KOPT-K1 (cell line): ENCODE data around the gene LRRC25.
A peak's percentile ranks its signal among the peaks of the same experiment; 100 is the strongest.

ENCODE experiments used
- H3K27ac ChIP-seq: fragments of 200-600 bp; sonication (generic); 2 replicates; pipeline ENCODE4 v1.5.1; 2016; ENCODE audit warnings: antibody characterized with exemption, mild to moderate bottlenecking, low read depth, low read length; ENCODE audit not compliant: poor library complexity, severe bottlenecking
- H3K36me3 ChIP-seq: fragments of 200-600 bp; sonication (generic); 2 replicates; pipeline ENCODE4 v1.5.1; 2017; ENCODE audit warnings: antibody characterized with exemption, mild to moderate bottlenecking, low read length, moderate library complexity; ENCODE audit not compliant: insufficient read depth
- H3K9me3 ChIP-seq: fragments of 200-600 bp; sonication (generic); 2 replicates; pipeline ENCODE4 v1.5.1; 2017; ENCODE audit warnings: antibody characterized with exemption, low read length, mild to moderate bottlenecking; ENCODE audit not compliant: insufficient read depth, poor library complexity, severe bottlenecking

Gene LRRC25

GRCh38 chr19:18423258-18424020, 26.0 kb upstream of the LRRC25 start:
- H3K9me3 ChIP-seq: no peaks in the 10 kb centered on the region
- H3K27ac ChIP-seq: peak overlapping the region; percentile 86
- peaks cover 17% of the 10 kb centered on the region; the same call in 1 of the 2 replicates for H3K36me3 ChIP-seq

- Histone ChIP-seq H3K36me3 (peaks cover 16% of the 10 kb centered on the region; the same call in 1 of the 2 replicates), H3K9me3 (no peaks in the 10 kb centered on the region), H3K27ac (peak overlapping the region; percentile 86)
These were observed 25.2 kb upstream of the LRRC25 start for GRCh38 chr19:18422530-18423191.

- Histone ChIP-seq H3K36me3 (0 out of 2 replicates have a peak, but pooled peaks cover 9% of the 10 kb centered on the region), H3K27ac (peak overlapping the region; percentile 86), H3K9me3 (no peaks in the 10 kb centered on the region)
These were observed 24.0 kb upstream of the LRRC25 start for GRCh38 chr19:18421371-18421959.

GRCh38 chr19:18420930-18421329, 23.5 kb upstream of the LRRC25 start:
- H3K36me3 ChIP-seq: 0 out of 2 replicates have a peak, but pooled peaks cover 3% of the 10 kb centered on the region
- no peaks in the 10 kb centered on the region for H3K9me3 ChIP-seq
- peak overlapping the region; percentile 86 for H3K27ac ChIP-seq

GRCh38 chr19:18419699-18420460, 22.5 kb upstream of the LRRC25 start:
- Histone ChIP-seq H3K27ac (peak overlapping the region; percentile 86), H3K9me3 (no peaks in the 10 kb centered on the region), H3K36me3 (no peaks in the 10 kb centered on the region)

GRCh38 chr19:18419195-18419698, 21.8 kb upstream of the LRRC25 start, which contains the start of gene SSBP4:
Gene SSBP4 (plus strand): TSS chr19:18419398. CDS start chr19:18419649, 251 bp downstream.
- Histone ChIP-seq H3K36me3 (no peaks in the 10 kb centered on the region), H3K27ac (peak within 1 kb of the TSS; percentile 86), H3K9me3 (no peaks in the 10 kb centered on the region)

- H3K27ac ChIP-seq: peak overlapping the region; percentile 86
- H3K9me3 ChIP-seq: no peaks in the 10 kb centered on the region
- H3K36me3 ChIP-seq: no peaks in the 10 kb centered on the region
These were observed 21.2 kb upstream of the LRRC25 start for GRCh38 chr19:18418483-18419194.

- Histone ChIP-seq H3K9me3 (no peaks in the 10 kb centered on the region), H3K36me3 (no peaks in the 10 kb centered on the region), H3K27ac (peak overlapping the region; percentile 86)
These were observed 20.6 kb upstream of the LRRC25 start for GRCh38 chr19:18418029-18418482.

GRCh38 chr19:18417250-18418028, 20.0 kb upstream of the LRRC25 start:
- Histone ChIP-seq H3K36me3 (no peaks in the 10 kb centered on the region), H3K27ac (peak overlapping the region; percentile 69), H3K9me3 (no peaks in the 10 kb centered on the region)

GRCh38 chr19:18416778-18417249, 19.4 kb upstream of the LRRC25 start:
- Histone ChIP-seq H3K36me3 (no peaks in the 10 kb centered on the region), H3K27ac (peak overlapping the region; percentile 69), H3K9me3 (no peaks in the 10 kb centered on the region)

- no peaks in the 10 kb centered on the region for H3K9me3 ChIP-seq
- peak overlapping the region; percentile 69 for H3K27ac ChIP-seq
- no peaks in the 10 kb centered on the region for H3K36me3 ChIP-seq
These were observed 17.9 kb upstream of the LRRC25 start for GRCh38 chr19:18415178-18415867.

- Histone ChIP-seq H3K9me3 (no peaks in the 10 kb centered on the region), H3K36me3 (no peaks in the 10 kb centered on the region), H3K27ac (peak overlapping the region; percentile 69)
These were observed 17.2 kb upstream of the LRRC25 start for GRCh38 chr19:18414504-18415177.
